GM12891 (cell line): ENCODE data around the gene SSTR3.

Source experiments
- PAX5 ChIP-seq: IDR thresholded peaks from 2 replicates; pipeline ENCODE4 v1.6.1; 2011; ENCODE audit warnings: low read length, moderate library complexity, mild to moderate bottlenecking; ENCODE audit not compliant: insufficient read depth, severe bottlenecking
- POLR2A ChIP-seq: IDR thresholded peaks from 2 replicates; pipeline ENCODE4 v1.6.1; 2011; ENCODE audit warnings: low read depth, low read length, control low read depth
- POLR2AphosphoS5 ChIP-seq: IDR thresholded peaks from 2 replicates; pipeline ENCODE4 v1.6.1; 2011; ENCODE audit warnings: low read depth, low read length, control low read depth
- TAF1 ChIP-seq: IDR thresholded peaks from 2 replicates; pipeline ENCODE4 v1.6.1; 2011; ENCODE audit warnings: low read depth, low read length, control low read depth

- no peak for TF ChIP-seq TAF1
- no peak for TF ChIP-seq POLR2A
- no peak for TF ChIP-seq POLR2AphosphoS5
- no peak for TF ChIP-seq PAX5
Measured at GRCh38 chr22:37178350-37179125, 33.7 kb downstream of the SSTR3 start.
